GM19395 (cell line): Measurements from ENCODE around the gene NTM.

Source experiments
- ATAC-seq: cut with Tn5 transposase; IDR thresholded peaks from one replicate; pipeline ENCODE4 v1.9.1; 2021; ENCODE audit warnings: mild to moderate bottlenecking, moderate library complexity; ENCODE audit not compliant: unreplicated experiment

The NTM gene

GRCh38 chr11:132075447-132075846 lies 705.0 kb downstream of the NTM start:
- no peak for ATAC-seq

GRCh38 chr11:132077416-132077815 lies 707.0 kb downstream of the NTM start:
- no peak for ATAC-seq

- no peak for ATAC-seq
These were observed 708.1 kb downstream of the NTM start for GRCh38 chr11:132078264-132079076.

- ATAC-seq: no peak
These were observed 709.7 kb downstream of the NTM start for GRCh38 chr11:132080127-132080526.

- ATAC-seq: no peak
These were observed 712.2 kb downstream of the NTM start for GRCh38 chr11:132082566-132082965.

- ATAC-seq: no peak
These were observed 714.0 kb downstream of the NTM start for GRCh38 chr11:132084433-132084832.

GRCh38 chr11:132087148-132087547 lies 716.7 kb downstream of the NTM start:
- no peak for ATAC-seq

GRCh38 chr11:132088551-132088950 lies 718.1 kb downstream of the NTM start:
- ATAC-seq: no peak

- no peak for ATAC-seq
These were observed 723.3 kb downstream of the NTM start for GRCh38 chr11:132093536-132094259.

- no peak for ATAC-seq
These were observed 724.2 kb downstream of the NTM start for GRCh38 chr11:132094598-132094997.

GRCh38 chr11:132095230-132096131 lies 725.1 kb downstream of the NTM start:
- no peak for ATAC-seq

GRCh38 chr11:132096132-132096825 lies 725.9 kb downstream of the NTM start:
- no peak for ATAC-seq

GRCh38 chr11:132099692-132100091 lies 729.3 kb downstream of the NTM start:
- ATAC-seq: peak; percentile 81

- ATAC-seq: no peak
These were observed 730.2 kb downstream of the NTM start for GRCh38 chr11:132100583-132100982.

- ATAC-seq: no peak
These were observed 731.5 kb downstream of the NTM start for GRCh38 chr11:132101881-132102280.

GRCh38 chr11:132103021-132103420 lies 732.6 kb downstream of the NTM start:
- ATAC-seq: no peak

GRCh38 chr11:132106096-132106982 lies 735.9 kb downstream of the NTM start:
- no peak for ATAC-seq

GRCh38 chr11:132111316-132111715 lies 740.9 kb downstream of the NTM start:
- no peak for ATAC-seq

GRCh38 chr11:132111838-132112237 lies 741.4 kb downstream of the NTM start:
- no peak for ATAC-seq

GRCh38 chr11:132112846-132113245 lies 742.4 kb downstream of the NTM start:
- no peak for ATAC-seq
